Measurements from ENCODE around the gene LRRC8B.
"Not testable (repeated sequence)": the region's sequence is repeated elsewhere in the genome, so short reads cannot be mapped to it uniquely, and the experiment has no call there.

LRRC8B gene

GRCh38 chr1:89525169-89525855 is 683 bp downstream of the LRRC8B start:
- peak; percentile 97 for DNase-seq

DNA sequence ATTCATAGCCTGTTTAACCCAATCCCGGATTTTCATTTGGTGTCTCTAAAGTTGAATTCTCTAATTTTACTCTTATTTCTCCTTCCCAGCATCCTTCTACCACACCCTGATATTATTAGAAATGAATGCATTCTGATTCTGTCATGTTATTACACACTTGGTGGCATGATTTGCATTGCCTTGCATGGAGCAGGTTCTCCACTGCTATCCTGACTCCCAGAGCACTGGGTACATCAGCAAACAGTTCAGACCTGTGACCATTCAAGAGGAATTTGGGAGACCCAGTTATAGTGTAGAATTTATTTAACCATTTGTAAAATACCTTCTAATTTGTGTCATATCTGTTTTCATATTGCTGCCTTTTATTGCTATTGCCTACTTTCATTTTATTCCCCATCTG is 2.6 kb downstream of the LRRC8B start:
- no peak for DNase-seq

DNA sequence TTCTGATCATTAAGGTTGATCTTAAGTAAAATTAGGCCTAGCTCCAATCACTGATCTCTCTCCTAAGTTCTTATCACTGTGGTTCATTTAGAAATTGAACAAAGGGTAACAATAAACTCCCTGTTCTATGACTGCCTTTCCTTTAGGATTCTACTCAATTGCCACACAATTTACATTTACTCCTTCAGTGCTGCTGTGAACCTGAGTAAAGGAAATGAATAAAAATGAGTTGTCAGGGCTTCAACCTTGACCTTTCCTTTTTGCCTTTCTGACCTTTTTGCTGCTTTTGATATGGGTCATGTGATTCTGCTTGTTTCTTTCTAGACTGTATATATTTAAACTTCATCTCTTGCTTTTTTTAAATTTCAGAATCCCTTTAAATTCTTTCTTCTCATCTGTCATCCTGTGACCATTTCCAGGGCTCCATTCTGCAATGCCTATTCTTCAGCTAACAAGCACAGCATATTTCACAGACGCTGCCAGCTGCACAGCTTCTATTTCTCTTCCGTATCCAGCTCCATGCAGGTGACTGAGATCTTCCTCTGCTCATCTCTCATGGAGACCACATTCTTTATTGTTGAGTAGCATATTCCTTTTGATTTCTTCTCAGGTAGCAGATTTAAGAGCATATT is 3.2 kb downstream of the LRRC8B start:
- no peak for DNase-seq

GRCh38 chr1:89528382-89528780 is 3.8 kb downstream of the LRRC8B start:
- no peak for DNase-seq

DNA sequence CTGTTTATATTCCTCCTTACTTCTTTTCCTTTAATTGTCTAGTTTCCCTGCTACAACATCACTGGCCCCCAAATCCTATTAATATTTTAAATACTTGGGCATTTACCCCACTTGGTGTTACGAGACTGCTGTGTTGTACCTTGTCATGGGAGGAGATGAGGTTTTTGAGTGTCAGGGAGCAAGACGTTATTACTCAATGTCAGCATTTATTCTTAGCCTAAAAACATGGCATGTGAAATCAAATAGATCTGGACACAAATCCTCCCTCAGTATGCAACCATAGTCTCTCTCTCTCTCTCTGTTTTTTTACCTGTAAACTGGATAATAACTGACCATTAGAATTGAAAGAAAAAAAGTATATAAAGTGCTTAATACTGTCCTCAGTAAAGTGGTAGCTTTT is 4.6 kb downstream of the LRRC8B start:
- no peak for DNase-seq

GRCh38 chr1:89530444-89531089 is 5.9 kb downstream of the LRRC8B start:
- DNase-seq: no peak

DNA sequence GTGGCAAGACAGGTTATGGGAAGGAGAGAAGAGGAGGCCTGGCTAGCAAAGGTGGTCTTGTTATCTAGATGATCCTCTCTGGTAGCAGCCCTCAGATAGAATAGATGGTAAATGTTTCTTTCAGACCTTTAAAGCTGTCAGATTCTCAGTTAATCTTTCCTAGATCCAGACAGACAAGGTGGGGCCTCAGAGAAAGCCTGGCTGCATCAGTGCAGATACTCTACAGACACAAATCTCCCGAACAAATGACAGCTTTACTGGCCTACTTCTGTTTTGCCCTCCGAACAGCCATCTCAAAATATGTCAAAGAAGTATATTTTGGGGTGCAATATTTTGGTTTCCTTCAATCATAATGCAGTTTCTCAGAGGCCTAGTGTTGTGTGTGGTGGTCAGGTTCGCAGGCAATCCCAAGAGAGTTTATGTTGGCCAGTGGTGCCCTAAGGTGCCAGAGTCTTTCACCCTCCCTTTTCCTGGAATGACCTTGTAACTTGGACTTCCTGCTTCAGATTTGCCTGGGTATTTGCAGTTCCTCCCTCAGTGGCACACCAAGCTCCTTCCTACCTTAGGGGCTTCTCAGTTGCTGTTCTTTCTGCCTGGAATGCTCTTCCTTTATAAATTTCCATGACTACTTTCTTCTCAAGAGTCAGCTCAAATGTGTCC is 7.0 kb downstream of the LRRC8B start:
- DNase-seq: no peak

- DNase-seq: no peak
Observed at GRCh38 chr1:89532228-89532627, 7.6 kb downstream of the LRRC8B start.

- no peak for DNase-seq
Observed at GRCh38 chr1:89532866-89533265, 8.2 kb downstream of the LRRC8B start.

- no peak for DNase-seq
Observed at GRCh38 chr1:89535537-89535936, 10.9 kb downstream of the LRRC8B start.

DNA sequence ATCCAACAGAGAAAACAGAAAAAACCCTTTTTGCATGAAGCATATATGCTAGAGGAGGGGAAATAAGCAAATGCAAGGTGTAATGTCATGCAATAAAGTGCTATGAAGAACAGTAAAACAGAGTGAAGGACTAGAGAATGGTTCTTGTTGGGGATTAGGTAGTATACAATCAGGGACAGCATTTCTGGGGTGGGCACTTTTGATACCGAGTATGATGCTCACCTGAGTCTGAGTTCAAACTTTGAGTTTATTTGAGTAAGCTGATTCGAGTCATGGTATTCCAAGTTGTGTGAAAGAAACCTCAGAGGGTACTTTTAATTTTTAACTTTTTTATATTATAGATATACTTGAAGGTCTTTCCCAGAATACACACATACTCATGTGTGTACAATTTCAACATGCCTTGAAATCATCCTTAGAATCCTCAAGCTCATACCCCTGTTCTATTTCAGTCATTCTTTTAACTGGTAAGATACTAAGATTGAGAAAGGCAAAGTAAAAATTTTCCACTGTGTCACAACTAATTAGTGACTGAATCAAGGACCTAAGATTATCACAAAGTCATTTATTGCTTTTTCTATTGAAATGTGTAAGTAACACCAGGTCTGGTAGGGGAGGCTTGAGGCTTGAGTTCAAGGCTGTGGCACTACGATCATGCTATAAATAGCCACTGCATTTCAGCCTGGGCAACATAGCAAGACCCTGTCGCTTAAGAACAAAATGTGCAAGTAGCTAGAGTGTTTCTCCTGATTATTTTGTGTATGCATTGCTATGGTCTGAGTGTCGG is 12.1 kb downstream of the LRRC8B start:
- DNase-seq: no peak

- DNase-seq: no peak
Observed at GRCh38 chr1:89538361-89538760, 13.7 kb downstream of the LRRC8B start.

GRCh38 chr1:89539128-89539527 is 14.5 kb downstream of the LRRC8B start:
- no peak for DNase-seq

GRCh38 chr1:89540406-89540970 is 15.9 kb downstream of the LRRC8B start:
- DNase-seq: no peak

- no peak for DNase-seq
Observed at GRCh38 chr1:89542345-89542744, 17.7 kb downstream of the LRRC8B start.

DNA sequence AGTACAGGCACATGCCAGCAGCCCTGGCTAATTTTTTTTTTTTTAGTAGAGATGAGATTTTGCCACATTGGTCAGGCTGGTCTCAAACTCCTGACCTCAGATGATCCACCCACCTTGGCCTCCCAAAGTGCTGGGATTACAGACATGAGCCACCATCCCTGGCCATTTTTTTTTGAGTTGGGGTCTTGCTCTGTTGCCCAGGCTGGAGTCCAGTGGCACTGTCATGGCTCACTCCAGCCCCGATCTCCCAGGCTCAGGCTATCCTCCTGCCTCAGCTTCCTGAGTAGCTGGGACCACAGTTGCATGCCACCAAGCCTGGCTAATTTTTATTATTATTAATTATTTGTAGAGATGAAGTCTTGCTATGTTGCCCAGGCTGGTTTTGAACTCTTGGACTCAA is 19.0 kb downstream of the LRRC8B start:
- not testable (repeated sequence) for DNase-seq

- DNase-seq: no peak
Observed at GRCh38 chr1:89545264-89546038, 20.8 kb downstream of the LRRC8B start.

DNA sequence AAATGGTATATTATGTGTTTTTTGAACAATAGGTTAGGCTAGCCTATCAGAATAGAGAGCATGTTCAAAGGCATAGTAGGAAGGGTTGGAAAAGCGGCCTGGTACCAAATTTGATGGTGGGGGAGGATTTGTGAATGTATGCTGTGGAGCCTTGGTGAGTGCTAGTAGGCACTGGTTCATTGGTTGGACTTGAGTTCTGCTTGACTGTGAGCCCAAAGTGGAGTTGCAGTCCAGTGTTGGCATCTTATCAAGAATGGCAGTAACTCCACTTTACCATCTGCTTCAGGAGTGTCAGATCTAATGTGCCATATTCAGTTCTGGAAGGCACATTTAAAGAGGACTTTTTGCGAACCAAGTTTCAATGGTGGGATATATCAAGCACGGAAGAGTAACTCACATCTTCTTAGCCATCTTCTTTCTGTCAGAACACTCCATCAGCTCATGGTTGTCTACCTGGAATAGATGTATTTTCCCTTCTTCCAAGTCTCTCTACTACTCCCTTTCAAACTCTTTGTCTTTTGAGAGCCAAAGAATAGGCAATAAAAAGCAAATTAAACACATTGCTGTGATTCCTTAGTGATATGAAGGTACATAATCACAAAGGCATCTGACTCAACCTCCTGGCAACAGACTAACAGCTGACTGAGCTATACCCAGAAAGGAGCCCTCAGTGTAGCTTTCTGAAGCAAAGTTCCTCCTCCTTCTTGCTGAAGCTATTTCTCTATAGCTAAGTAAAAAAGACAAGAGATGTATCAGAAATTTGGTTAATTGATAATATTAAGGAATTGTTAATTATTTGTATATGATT is 21.7 kb downstream of the LRRC8B start:
- DNase-seq: no peak

DNA sequence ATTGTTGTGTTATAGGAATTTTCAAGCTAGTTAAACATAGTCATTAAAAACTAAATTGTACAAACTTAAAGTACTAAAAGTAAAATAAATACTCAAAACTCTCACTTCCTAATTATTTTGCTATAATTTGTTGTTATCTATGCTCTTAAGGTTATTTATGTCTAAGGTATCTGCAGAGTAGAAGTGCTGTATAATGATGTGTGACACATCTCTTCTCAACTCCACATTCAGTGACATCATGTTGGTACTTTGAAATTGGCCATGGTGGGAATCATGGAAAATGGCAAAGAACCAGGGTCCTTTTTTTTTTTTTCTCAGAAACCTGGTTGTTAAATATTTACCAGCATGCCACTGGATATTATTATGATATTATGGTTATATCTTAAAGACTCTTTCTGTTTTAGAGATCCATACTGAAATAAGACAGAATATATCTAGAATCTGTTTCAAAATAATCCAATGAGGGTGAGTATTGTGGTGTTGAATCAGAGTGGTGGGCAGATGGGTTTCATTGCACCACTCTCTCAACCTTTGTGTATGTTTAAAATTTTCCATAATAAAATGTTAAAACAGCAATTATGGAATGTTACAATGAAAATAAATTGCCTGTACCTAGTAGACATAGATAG is 22.4 kb downstream of the LRRC8B start:
- DNase-seq: no peak

DNA sequence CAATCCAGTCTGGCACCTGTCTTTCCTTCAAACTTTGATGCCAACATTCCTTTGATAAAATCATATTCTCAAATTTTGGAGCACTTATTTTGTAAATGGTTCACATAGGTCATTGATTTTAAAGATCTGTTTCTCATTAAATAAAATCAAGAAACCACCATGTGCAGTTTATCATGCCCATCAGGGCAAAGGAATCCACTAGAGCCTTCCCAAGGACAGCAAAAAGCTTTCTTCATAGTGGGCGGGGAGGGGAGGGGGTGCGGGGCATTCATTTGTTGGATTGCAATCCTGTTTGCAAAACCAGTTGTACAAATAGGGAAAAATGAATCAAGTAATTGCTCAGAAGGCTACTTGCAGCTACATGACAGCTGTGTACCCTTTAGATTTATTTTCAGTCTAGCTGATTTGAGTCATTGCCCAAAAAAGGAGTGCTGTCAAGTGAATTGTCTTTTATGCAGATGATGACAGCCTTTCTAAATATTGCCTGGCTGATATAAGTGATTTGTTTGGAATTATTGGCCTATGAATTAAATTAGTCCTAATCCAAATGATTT is 23.0 kb downstream of the LRRC8B start:
- DNase-seq: no peak
